Mesenchymal stem cell (in vitro differentiated cells and primary cell): ENCODE results near the gene AOC2.
"Not testable (repeated sequence)": the region's sequence is repeated elsewhere in the genome, so short reads cannot be mapped to it uniquely, and the experiment has no call there.

Experiments
- DNase-seq: peaks from one replicate; pipeline ENCODE4 v3.0.0-alpha.2; 2013
- H2AFZ ChIP-seq: one replicate; pipeline ENCODE4 v1.6.1; 2013; ENCODE audit warnings: low read depth, mild to moderate bottlenecking, control low read depth, inconsistent platforms, low read length, moderate library complexity
- H2AK5ac ChIP-seq: 2 replicates; pipeline ENCODE4 v1.6.1; 2013; ENCODE audit warnings: low read length, moderate library complexity, mild to moderate bottlenecking, inconsistent platforms; ENCODE audit not compliant: severe bottlenecking
- H2BK120ac ChIP-seq: one replicate; pipeline ENCODE4 v1.6.1; 2013; ENCODE audit warnings: low read depth, mild to moderate bottlenecking, inconsistent platforms, low read length, moderate library complexity
- H2BK12ac ChIP-seq, 2 experiments: one replicate each; pipeline ENCODE4 v1.6.1; 2013; ENCODE audit warnings: inconsistent platforms in 2 of 2, low read length in 2 of 2, mild to moderate bottlenecking in 2 of 2, moderate library complexity in 2 of 2, control low read depth in 1 of 2
- H2BK15ac ChIP-seq: one replicate; pipeline ENCODE4 v1.6.1; 2013; ENCODE audit warnings: mild to moderate bottlenecking, low read depth, inconsistent platforms; ENCODE audit not compliant: poor library complexity, severe bottlenecking
- H2BK5ac ChIP-seq: 2 replicates; pipeline ENCODE4 v1.6.1; 2013; ENCODE audit warnings: low read depth, mild to moderate bottlenecking, low read length, control low read depth, inconsistent platforms; ENCODE audit not compliant: poor library complexity, severe bottlenecking
- H3K14ac ChIP-seq, 2 experiments: one replicate each; pipeline ENCODE4 v1.6.1; 2013; ENCODE audit warnings: inconsistent platforms in 2 of 2, low read length in 2 of 2, control low read depth in 1 of 2, mild to moderate bottlenecking in 1 of 2, moderate library complexity in 1 of 2
- H3K18ac ChIP-seq, 2 experiments: one replicate each; pipeline ENCODE4 v1.6.1; 2013; ENCODE audit warnings: inconsistent platforms in 2 of 2, low read length in 2 of 2, control low read depth in 1 of 2, low read depth in 1 of 2, mild to moderate bottlenecking in 1 of 2
- H3K23ac ChIP-seq, 2 experiments: one replicate each; pipeline ENCODE4 v1.6.1; 2013; ENCODE audit warnings: inconsistent platforms in 2 of 2, low read length in 2 of 2, mild to moderate bottlenecking in 2 of 2, moderate library complexity in 2 of 2, control low read depth in 1 of 2
- H3K27ac ChIP-seq: 2 replicates; pipeline ENCODE4 v1.5.1; 2013; ENCODE audit warnings: mild to moderate bottlenecking, moderate library complexity, low read length, control low read depth, inconsistent platforms; ENCODE audit not compliant: poor library complexity, severe bottlenecking
- H3K27me3 ChIP-seq, 2 experiments: 2 replicates each; pipeline versions ENCODE4 v1.6.1 to v1.7.0; 2013; ENCODE audit warnings: low read length in 2 of 2, mild to moderate bottlenecking in 2 of 2, moderate library complexity in 2 of 2, control low read depth in 1 of 2, inconsistent platforms in 1 of 2; ENCODE audit not compliant: control insufficient read depth in 1 of 2, insufficient read depth in 1 of 2
- H3K36me3 ChIP-seq, 2 experiments: 2 replicates each; pipeline versions ENCODE4 v1.6.1 to v1.7.0; 2013; ENCODE audit warnings: low read length in 2 of 2, control low read depth in 1 of 2, inconsistent platforms in 1 of 2, low read depth in 1 of 2, mild to moderate bottlenecking in 1 of 2; ENCODE audit not compliant: insufficient read depth in 2 of 2, control insufficient read depth in 1 of 2
- H3K4ac ChIP-seq, 2 experiments: one replicate each; pipeline ENCODE4 v1.6.1; 2013; ENCODE audit warnings: inconsistent platforms in 2 of 2, low read length in 2 of 2, mild to moderate bottlenecking in 2 of 2, moderate library complexity in 2 of 2, control low read depth in 1 of 2, low read depth in 1 of 2
- H3K4me1 ChIP-seq: 2 replicates; pipeline ENCODE4 v1.6.1; 2013; ENCODE audit warnings: low read depth, low read length, control low read depth; ENCODE audit not compliant: control insufficient read depth, insufficient read depth
- H3K4me2 ChIP-seq: 2 replicates; pipeline ENCODE4 v1.6.1; 2013; ENCODE audit warnings: low read length, mild to moderate bottlenecking, inconsistent platforms; ENCODE audit not compliant: poor library complexity, severe bottlenecking
- H3K4me3 ChIP-seq, 2 experiments: 2 replicates each; pipeline versions ENCODE4 v1.5.1 to v1.7.0; 2013; ENCODE audit warnings: low read length in 2 of 2, mild to moderate bottlenecking in 2 of 2, control low read depth in 1 of 2, low read depth in 1 of 2; ENCODE audit not compliant: insufficient read depth in 1 of 2
- H3K79me1 ChIP-seq: replicated peaks from 2 replicates; pipeline ENCODE4 v1.6.1; 2013; ENCODE audit warnings: mild to moderate bottlenecking, control low read depth, low read length, inconsistent platforms; ENCODE audit not compliant: poor library complexity, severe bottlenecking
- H3K9ac ChIP-seq: 2 replicates; pipeline ENCODE4 v1.7.0; 2013; ENCODE audit warnings: mild to moderate bottlenecking, low read length, moderate library complexity
- H3K9me3 ChIP-seq: 2 replicates; pipeline ENCODE4 v1.7.0; 2013; ENCODE audit warnings: mild to moderate bottlenecking, low read length; ENCODE audit not compliant: control insufficient read depth
- H4K8ac ChIP-seq: one replicate; pipeline ENCODE4 v1.6.1; 2013; ENCODE audit warnings: inconsistent platforms, mild to moderate bottlenecking, low read length, moderate library complexity
- H4K91ac ChIP-seq: one replicate; pipeline ENCODE4 v1.6.1; 2013; ENCODE audit warnings: mild to moderate bottlenecking, low read length, inconsistent platforms
- WGBS: methylation state at CpG from one replicate; pipeline ENCODE4 v1.1.7; 2013; ENCODE audit warnings: mixed read lengths; 5-methylcytosine and 5-hydroxymethylcytosine counted together

The AOC2 gene

DNA sequence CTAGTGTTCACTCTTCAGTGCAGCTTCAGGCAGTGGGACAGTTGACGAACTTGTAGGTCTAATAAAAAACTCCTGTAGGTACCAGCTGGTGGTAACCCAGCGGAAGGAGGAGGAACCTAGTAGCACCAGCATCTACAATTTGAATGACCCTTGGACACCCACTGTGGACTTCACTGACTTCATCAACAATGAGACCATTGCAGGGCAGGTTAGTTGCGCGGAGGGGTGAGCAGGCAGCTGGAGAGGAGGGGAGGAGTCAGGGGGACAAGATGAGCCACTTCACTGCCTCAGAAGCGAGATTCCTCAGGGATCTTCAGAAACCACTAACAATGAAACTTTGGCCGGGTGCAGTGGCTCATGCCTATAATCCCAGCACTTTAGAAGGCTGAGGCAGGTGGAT is 28.9 kb downstream of the AOC2 start:
- no peak for DNase-seq
- no peak overlapping the region for H3K4me2 ChIP-seq
- no peak overlapping the region for H3K14ac ChIP-seq
- H2BK120ac ChIP-seq: no peak overlapping the region
- no peak overlapping the region for H3K4me3 ChIP-seq
- WGBS: 89% methylated on average over 6 of the region's 6 CpGs
- H2BK5ac ChIP-seq: no peak overlapping the region
- H3K79me1 ChIP-seq: no peaks in the 10 kb centered on the region
- H2BK15ac ChIP-seq: no peak overlapping the region
- H3K23ac ChIP-seq: no peak overlapping the region
- H2BK12ac ChIP-seq: no peak overlapping the region
- no peak overlapping the region for H4K8ac ChIP-seq
- no peak overlapping the region for H3K18ac ChIP-seq
- H4K91ac ChIP-seq: no peak overlapping the region
- H3K27ac ChIP-seq: no peak overlapping the region
- H3K9ac ChIP-seq: no peak overlapping the region
- H2AK5ac ChIP-seq: no peak overlapping the region
- peaks cover 22 to 46% of the 10 kb centered on the region in 2 experiments for H3K27me3 ChIP-seq
- no peak overlapping the region for H2AFZ ChIP-seq
- H3K4ac ChIP-seq: no peak overlapping the region
- H3K4me1 ChIP-seq: no peaks in the 10 kb centered on the region
- peaks cover 17% of the 10 kb centered on the region for H3K9me3 ChIP-seq
- H3K36me3 ChIP-seq: no peaks in the 10 kb centered on the region

DNA sequence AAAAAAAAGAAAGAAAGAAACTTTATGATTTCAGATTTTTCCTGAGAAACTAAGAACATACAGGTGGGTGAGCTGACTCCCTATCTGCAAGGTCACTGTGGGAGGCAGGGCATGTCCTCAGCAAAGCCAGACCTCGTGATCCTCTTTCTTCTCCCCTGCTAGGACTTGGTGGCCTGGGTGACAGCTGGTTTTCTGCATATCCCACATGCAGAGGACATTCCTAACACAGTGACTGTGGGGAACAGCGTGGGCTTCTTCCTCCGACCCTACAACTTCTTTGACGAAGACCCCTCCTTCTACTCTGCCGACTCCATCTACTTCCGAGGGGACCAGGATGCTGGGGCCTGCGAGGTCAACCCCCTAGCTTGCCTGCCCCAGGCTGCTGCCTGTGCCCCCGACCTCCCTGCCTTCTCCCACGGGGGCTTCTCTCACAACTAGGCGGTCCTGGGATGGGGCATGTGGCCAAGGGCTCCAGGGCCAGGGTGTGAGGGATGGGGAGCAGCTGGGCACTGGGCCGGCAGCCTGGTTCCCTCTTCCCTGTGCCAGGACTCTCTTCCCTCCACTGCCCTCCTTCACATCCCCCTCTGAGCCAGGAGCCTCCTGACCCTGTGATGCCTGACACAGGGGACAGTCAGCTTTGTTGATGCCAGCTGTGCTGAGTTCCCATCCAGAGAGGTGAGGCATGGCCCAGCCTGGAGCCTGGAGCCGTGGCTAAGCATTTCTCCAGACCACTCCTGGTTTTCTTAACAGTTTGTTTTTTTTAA is 29.7 kb downstream of the AOC2 start:
- Histone ChIP-seq H3K9me3 (peaks cover 17% of the 10 kb centered on the region), H3K27me3 (peaks cover 28 to 53% of the 10 kb centered on the region in 2 experiments)
- H3K14ac ChIP-seq, H3K27ac ChIP-seq, H3K79me1 ChIP-seq, H3K4ac ChIP-seq, H2BK15ac ChIP-seq, H4K8ac ChIP-seq, H3K4me1 ChIP-seq, H3K4me2 ChIP-seq, H2BK12ac ChIP-seq, H2AFZ ChIP-seq, H2AK5ac ChIP-seq, H3K18ac ChIP-seq, H3K9ac ChIP-seq, DNase-seq, H3K36me3 ChIP-seq, H3K23ac ChIP-seq, H4K91ac ChIP-seq, H2BK5ac ChIP-seq, H3K4me3 ChIP-seq, H2BK120ac ChIP-seq: not testable (repeated sequence)
- 77% methylated on average over 3 of the region's 12 CpGs for WGBS

DNA sequence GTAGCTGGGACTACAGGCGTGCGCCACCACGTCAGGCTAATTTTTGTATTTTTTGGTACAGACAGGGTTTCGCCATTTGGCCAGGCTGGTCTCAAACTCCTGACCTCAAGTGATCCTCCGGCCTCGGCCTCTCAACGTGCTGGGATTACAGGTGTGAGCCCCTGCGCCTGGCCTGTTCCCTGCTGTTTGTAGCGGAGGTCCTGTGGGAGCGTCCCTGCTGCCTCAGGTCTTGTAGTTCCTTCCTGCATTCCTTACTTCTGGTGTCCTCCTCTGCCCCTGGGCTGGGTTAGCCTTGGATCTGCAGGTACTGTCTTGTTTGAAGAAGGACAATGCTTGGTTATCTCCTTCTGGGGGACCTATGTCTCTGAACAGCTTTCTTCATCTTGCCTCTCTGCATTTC is 32.7 kb downstream of the AOC2 start:
- Histone ChIP-seq H4K8ac (no peak overlapping the region), H3K27me3 (peaks cover 32 to 59% of the 10 kb centered on the region in 2 experiments), H3K9ac (no peak overlapping the region), H3K9me3 (no peaks in the 10 kb centered on the region), H3K4me1 (no peaks in the 10 kb centered on the region), H3K27ac (no peak overlapping the region), H2BK12ac (no peak overlapping the region), H2BK15ac (no peak overlapping the region), H2BK120ac (no peak overlapping the region), H3K4me3 (no peak overlapping the region), H3K18ac (no peak overlapping the region), H3K14ac (no peak overlapping the region), H4K91ac (no peak overlapping the region), H3K4ac (no peak overlapping the region), H3K36me3 (no peaks in the 10 kb centered on the region), H2AK5ac (no peak overlapping the region), H3K4me2 (no peak overlapping the region), H2BK5ac (no peak overlapping the region), H3K79me1 (no peaks in the 10 kb centered on the region), H3K23ac (no peak overlapping the region), H2AFZ (no peak overlapping the region)
- 90% methylated on average over 10 of the region's 10 CpGs for WGBS
- DNase-seq: no peak

DNA sequence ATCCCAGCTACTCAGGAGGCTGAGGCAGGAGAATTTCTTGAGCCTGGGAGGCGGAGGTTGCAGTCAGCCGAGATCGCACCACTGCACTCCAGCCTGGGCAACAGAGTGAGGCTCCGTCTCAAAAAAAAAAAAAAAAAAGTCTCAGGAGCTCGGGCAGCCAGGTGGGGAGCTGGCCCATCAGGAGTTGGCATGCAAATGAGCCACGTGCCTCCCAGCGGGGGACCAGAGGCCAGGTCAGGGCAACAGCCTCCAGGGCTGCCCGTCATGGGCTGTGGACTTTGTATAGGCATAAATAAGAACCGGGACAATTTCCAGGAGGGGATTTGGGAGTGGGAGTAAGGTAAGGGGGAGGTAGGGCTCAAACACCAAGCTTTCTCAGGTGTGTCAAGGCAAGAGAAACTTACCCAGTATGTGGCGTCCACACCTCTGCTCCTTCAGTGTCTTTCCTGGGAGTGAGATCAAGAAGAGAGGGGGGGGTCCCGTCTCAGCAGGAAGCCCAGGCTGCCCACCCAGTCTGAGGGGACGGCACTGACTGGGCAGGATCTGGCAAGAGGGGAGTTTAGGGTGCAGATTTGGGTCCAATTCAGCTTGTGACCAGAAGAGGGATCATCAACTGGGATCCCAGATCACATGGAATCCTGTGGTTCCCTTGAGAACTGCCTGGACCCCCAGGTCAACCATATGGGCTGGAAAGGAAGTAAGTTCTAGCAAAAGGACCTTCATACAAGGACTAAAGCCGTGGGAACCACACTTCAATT is 33.9 kb downstream of the AOC2 start:
- H3K4me2 ChIP-seq: no peak overlapping the region
- 40% methylated on average over 12 of the region's 13 CpGs for WGBS
- no peak overlapping the region for H3K4ac ChIP-seq
- no peak overlapping the region for H2AK5ac ChIP-seq
- no peak overlapping the region for H2BK5ac ChIP-seq
- no peak overlapping the region for H4K8ac ChIP-seq
- no peak overlapping the region for H3K4me3 ChIP-seq
- H2AFZ ChIP-seq: no peak overlapping the region
- no peak overlapping the region for H3K18ac ChIP-seq
- H4K91ac ChIP-seq: no peak overlapping the region
- H3K4me1 ChIP-seq: no peaks in the 10 kb centered on the region
- no peak overlapping the region for H3K23ac ChIP-seq
- peaks cover 27 to 47% of the 10 kb centered on the region in 2 experiments for H3K27me3 ChIP-seq
- no peaks in the 10 kb centered on the region for H3K9me3 ChIP-seq
- no peaks in the 10 kb centered on the region for H3K36me3 ChIP-seq
- DNase-seq: peak; percentile 13
- no peak overlapping the region for H3K9ac ChIP-seq
- H2BK12ac ChIP-seq: no peak overlapping the region
- no peaks in the 10 kb centered on the region for H3K79me1 ChIP-seq
- no peak overlapping the region for H2BK120ac ChIP-seq
- H3K14ac ChIP-seq: no peak overlapping the region
- no peak overlapping the region for H2BK15ac ChIP-seq
- no peak overlapping the region for H3K27ac ChIP-seq
